Spleen (tissue), 7 donors: ENCODE data around the gene PRR7.

ENCODE experiments used
- POLR2A ChIP-seq, 3 donors: fragments of 450-650 bp; IDR thresholded peaks; one replicate each; pipeline ENCODE4 v1.5.1; 2017; ENCODE audit warnings: antibody characterized with exemption in 3 of 3, mild to moderate bottlenecking in 1 of 3
- POLR2AphosphoS5 ChIP-seq, 3 donors: sonication (generic); formaldehyde crosslinking; IDR thresholded peaks; one replicate each; pipeline ENCODE4 v1.5.1; 2017; ENCODE audit warnings: antibody characterized with exemption in 3 of 3
- TF ChIP-seq, protein P1 (sequence below), 11 experiments: fragments of 200-600 bp in 7 of 11; fragments of 450-650 bp in 4 of 11; sonication (generic) in 4 of 11; IDR thresholded peaks in 8 of 11; conservative IDR thresholded peaks in 3 of 11; 1 replicate in 7 of 11; 2 replicates in 4 of 11; pipeline versions ENCODE4 v1.4.0 to v1.8.0; 2016 to 2021; ENCODE audit warnings: antibody characterized with exemption in 11 of 11, inconsistent platforms in 4 of 11, mild to moderate bottlenecking in 1 of 11
- donor health status: DM: no; HTN: no; CAD: no; lungs with moderate emphysema.
- donor health status: DM: no; HTN: no; CAD: no.
- donor health status: DM: no; HTN: no; CAD: no.

DNA sequence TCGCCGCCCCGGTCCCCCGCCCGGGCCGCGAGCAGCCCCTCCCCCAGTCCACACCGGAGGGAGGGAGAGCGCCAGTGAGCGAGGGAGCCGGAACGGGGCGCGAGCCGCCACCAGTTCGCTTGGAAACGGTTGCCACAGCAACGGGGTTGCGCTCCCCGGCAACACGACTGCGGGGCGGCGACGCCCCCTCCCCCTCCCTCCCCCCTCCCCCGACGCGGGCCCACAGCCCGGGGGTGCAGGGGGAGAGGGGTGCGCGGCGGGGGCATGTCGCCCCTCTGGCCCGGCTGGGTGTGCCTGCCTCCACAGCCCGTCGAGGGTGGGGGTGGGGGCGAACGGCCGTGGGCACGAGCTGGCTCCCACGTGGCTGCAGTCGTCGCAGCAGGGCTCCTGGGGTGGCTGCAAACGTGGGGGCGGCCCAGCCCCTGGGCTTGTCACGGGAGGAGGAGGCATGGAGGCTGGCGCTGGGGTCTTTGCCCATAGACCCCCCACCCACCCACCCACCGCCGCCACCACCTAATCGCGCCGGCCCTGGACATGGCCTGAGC is 524 bp downstream of the PRR7 start:
- TF ChIP-seq, protein P1, sequence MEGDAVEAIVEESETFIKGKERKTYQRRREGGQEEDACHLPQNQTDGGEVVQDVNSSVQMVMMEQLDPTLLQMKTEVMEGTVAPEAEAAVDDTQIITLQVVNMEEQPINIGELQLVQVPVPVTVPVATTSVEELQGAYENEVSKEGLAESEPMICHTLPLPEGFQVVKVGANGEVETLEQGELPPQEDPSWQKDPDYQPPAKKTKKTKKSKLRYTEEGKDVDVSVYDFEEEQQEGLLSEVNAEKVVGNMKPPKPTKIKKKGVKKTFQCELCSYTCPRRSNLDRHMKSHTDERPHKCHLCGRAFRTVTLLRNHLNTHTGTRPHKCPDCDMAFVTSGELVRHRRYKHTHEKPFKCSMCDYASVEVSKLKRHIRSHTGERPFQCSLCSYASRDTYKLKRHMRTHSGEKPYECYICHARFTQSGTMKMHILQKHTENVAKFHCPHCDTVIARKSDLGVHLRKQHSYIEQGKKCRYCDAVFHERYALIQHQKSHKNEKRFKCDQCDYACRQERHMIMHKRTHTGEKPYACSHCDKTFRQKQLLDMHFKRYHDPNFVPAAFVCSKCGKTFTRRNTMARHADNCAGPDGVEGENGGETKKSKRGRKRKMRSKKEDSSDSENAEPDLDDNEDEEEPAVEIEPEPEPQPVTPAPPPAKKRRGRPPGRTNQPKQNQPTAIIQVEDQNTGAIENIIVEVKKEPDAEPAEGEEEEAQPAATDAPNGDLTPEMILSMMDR (IDR thresholded peaks at IDR 0.05 in 8 of 11, conservative IDR thresholded peaks at IDR 0.05 in 3 of 11) = no peak
- no peak for TF ChIP-seq POLR2A (IDR thresholded peaks at IDR 0.05)
- peak; percentile 21 to 81 (median 68) for TF ChIP-seq POLR2AphosphoS5 (IDR thresholded peaks at IDR 0.05)
